GM21515 (cell line): ENCODE measurements around the gene ATP4B.

Source experiments
- ATAC-seq: cut with Tn5 transposase; IDR thresholded peaks from one replicate; pipeline ENCODE4 v1.9.1; 2021; ENCODE audit not compliant: unreplicated experiment

ATP4B gene

DNA sequence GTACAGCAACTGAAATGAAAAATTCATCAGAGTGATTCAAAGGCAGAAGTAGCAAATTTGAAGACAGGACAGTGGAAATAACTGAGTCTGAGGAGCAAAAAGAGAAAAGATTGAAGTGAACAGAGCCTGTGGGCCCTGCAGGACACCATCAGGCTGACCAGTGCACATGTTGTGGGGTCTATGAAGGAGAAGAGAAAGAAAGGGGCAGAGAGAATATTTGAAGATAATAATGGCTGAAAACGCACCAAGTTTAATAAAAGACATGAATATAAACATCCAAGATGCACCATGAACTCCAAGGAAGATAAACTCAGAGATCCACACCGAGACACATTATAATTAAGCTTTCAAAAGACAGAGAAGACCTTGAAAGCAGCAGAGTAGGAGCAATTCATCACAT is 15.4 kb downstream of the ATP4B start:
- no peak for ATAC-seq

DNA sequence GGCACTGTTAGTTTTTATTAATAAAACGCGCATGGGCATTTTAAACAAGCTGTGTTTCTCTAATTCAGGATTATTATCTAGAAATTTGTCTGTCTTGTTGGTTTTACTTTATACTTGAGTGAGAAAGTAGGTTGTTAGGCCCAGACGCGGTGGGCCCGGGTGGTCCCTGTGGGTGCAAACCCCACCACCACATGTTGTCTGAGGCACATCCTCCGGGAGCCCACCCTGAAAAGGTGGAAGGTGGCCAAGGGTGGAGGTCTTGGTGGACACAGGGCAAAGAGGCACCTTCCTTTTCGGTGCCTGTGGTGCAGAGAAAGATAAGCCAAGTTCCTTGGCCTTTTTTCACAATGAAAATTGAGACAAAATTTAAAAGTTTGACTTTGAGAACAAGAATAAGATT is 16.6 kb downstream of the ATP4B start:
- no peak for ATAC-seq

DNA sequence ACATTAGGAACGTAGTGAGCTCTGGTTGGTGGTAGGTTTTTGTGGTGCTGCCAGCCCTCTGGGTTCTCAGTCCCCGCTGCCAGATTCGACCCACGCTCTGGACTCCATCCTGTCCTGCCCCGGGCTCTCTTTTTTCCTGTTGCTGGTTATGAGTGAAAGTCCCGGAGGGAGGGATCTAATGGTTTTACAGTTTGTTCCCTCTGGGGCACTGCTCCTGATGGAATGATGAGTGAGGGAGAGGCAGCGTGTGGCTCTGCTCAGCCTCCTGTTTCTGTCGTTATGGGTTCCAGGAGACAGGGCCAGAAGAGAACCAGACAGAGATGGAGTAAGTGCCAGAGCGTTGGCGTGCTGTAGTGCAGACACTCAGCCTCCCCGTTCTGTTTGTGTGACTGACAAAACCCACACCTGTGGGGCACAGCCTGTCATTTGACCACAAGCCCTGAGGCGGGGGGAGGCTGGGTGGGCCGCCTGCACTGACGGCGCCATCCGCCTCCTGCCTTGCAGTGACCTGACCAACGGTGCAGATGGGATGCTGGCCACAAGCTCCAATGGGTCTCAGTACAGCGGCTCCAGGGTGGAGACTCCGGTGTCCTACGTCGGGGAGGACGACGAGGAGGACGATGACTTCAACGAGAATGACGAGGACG is 18.3 kb downstream of the ATP4B start:
- no peak for ATAC-seq

DNA sequence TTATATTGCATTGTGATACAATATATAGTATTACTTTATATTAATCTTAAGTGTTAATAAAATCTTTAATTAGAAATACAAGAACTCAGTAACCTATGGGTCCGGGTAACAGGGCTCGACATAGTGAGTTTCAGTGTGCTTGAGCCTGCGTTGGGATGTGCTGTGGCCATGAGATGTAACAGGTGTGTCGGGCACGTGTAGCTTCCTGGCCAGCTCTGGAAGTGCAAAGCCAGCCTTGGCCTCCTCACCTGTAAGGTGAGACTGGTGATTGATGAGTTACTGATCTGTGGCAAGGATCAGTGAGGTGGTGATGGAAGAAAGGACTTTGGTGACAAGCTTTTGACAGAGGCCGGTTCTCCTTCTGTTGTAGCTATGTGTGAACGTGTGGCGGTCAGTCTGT is 19.2 kb downstream of the ATP4B start:
- ATAC-seq = no peak

DNA sequence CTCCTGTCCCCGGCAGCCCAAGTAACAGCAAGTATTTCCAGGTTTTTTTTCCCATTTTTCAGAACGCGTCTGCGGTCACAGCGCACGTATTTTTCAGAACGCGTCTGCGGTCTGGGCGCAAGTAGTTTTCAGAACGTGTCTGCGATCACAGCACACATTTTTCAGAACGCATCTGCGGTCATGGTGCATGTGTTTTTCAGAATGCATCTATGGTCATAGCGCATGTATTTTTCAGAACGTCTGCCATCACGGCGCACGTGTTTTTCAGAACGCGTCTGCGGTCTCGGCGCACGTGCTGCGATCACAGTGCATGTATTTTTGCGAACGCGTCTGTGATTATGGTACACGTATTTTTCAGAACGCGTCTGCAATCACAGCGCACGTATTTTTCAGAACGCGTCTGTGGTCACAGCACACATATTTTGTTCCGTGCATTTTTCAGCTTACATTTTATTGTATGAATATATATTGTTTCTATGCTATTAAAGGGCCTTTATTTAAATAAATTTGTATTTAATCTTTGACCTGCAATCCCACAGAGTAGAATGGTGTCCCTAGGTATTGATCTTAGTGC is 19.7 kb downstream of the ATP4B start:
- no peak for ATAC-seq

DNA sequence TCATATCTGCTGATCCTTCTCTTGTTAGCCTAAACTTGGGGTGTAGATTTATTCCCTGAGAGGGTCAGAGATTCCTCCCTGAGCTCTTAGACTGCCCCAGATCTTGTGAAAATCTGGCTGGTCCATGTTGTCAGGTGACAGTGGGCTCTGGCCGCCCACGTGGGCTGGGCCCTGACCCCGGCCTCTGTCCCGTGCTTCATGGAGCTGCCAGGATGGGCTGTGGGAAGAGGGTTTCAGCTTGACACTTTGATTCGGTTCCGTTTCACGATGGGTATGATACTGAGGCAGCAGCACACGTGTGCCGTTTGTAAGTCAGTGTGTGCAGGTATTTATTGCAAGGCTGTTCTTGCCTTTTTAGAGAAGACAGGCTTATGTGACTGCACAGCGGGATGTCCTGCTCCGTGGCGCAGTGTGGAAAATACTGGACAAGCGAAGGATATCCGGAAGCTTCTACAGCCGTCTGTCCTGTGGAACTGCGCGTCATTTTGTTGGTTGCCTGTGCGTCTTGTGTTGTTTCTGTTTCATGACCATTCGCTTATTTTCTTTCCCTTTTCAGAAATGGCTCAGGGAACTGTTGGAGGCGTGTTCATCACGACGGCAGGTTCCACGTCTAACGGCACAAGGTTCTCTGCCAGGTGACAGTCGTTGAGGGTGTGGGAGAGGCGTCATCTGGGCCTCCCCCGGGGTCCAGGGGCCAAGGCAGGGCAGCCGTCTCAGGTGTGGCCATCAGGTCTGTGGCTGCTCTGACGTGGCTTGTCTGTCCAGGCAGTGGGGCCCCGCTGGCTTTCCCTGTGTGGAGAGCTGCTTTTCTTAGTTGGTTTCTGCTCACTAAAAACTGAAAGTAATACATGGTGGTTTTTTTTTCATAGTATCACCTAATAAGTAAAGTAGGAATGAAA is 20.5 kb downstream of the ATP4B start:
- ATAC-seq = no peak

DNA sequence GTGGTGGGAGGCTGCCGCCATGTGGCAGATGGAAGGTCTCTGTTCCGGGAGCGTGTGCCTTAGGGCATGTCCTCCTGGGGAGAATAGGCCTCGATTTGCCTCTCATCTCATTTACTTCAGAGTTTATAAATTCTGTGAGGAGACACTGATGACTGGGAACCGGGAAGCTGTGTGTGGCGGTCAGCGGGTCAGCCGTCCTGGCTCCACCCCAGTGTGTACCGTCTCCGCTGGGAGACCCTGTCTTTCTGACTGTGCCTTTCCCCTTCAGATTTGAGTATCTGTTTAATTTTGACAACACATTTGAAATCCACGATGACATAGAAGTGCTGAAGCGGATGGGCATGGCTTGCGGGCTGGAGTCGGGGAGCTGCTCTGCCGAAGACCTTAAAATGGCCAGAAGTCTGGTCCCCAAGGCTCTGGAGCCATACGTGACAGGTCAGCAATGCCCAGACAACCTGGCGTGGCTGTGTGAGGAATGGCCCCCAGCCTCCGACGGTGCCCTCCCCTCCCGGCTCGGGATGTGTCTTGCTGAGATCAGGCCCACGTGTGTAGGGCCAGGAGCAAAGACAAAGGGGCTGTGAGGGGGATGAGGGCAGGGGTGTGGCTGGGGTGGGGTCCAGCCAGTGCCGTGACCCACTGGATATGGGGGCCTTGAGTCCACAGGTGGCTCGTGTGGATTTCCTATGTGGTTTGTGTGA is 21.6 kb downstream of the ATP4B start:
- ATAC-seq = no peak

DNA sequence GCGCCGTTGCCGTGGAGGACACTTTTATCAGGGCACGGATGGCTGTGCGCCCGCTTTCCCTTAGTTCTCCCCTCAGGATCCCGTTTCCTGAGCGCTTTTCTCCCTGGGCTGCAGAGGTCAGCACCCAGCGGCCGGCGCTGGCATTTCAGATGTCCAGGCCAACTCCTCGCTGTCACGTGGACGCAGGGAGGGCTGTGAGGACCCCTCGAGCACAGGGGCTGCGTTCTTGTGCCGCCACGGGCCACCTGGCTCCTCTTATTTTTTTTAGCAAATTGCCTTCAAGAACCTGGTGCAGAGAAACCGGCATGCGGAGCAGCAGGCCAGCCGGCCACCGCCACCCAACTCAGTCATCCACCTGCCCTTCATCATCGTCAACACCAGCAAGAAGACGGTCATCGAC is 22.3 kb downstream of the ATP4B start:
- no peak for ATAC-seq

DNA sequence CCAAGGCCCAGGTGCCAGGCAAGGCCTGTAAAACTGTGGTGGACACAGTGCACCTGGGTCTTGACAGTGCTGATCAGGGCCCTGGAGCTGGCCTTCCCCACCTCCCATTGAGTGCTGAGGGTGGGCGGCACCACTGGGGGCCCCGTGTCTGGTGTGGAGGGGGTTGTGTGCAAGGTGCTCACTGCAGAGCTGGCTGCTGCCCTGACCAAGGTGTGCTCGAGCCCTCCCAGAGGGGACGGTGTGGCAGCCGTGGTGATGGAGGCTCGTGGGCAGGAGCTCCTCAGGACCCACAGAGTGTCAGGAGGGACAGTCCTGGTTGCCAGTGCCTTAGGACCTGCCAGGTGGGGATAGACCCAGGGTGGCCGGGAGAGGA is 23.0 kb downstream of the ATP4B start:
- no peak for ATAC-seq

DNA sequence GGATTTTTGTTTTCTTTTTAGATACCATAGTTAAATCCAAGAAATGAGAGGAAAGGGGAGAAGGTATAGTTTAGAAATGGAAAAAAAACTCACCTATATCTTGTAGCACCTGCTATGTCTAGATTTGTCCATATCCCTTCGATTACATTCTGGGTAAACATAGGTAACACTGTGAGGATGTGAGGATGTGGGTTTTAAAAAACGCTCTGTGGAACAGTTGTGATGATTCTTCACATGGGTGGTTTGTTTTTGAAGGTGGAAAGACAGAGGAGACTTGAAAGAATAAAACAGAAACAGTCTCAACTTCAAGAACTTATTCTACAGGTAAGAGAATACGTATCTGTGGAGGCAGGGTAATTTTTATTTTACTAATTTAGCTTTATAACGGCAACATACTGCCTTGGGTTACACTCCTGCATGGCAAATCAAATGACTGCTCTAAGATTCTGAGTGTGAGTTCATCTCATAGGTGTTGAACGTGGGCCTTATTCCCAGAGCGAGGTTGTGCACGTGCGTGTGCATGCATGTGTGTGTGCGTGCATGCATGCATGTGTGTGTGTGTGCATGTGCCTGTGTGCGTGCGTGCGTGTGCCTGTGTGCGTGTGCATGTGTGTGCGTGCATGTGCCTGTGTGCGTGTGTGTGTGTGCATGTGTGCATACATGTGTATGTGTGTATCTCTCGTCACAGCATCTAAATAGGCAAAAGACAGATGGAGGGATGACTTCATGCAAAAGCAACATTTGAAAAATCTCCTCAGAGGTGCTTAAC is 23.5 kb downstream of the ATP4B start:
- no peak for ATAC-seq

DNA sequence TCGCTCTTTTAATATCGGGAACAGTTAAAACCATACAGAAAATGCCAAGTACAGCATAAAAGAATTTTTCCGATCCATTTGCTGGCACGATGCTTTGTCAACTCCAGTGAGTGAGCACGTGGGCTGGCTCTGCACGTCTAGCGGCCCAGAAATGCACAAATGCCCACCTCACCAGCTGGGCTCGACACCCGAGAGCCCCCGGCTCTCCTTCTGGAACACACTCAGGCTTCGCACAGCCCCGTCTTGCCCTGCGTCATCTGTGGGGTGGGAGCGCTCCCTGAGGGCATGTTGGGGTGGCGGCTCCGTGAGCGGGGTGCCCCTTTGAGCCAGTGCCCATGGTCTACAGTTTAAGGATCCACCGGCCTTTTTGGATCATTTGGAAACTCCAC is 24.5 kb downstream of the ATP4B start:
- ATAC-seq = no peak

DNA sequence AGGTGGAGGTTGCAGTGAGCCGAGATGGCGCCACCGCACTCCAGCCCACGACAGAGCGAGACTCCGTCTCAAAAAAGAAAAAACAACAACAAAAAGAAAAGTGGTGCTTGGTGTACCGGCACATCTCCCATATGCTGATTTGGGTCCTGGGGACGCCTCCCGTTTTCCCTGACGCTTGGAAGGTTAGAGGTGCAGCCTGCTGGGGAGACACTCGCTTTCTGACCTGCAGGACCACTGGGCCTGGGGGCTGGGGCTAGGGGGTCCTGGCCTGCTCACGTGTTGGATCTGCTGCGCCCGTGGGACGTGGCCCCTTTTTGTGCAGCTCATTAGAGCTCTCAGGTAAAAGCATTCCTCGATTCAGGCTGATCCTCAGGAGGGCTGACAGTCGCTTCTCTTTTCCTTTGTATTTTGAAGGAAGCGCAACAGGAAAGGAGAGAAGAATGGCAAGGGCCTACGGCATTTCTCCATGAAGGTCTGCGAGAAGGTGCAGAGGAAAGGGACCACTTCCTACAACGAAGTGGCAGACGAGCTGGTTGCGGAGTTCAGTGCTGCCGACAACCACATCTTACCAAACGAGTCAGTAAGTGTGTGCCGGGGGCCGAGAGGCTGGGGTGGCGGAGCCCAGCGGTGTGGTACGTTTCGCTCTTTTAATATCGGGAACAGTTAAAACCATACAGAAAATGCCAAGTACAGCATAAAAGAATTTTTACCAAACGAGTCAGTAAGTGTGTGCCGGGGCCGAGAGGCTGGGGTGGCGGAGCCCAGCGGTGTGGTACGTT is 25.1 kb downstream of the ATP4B start:
- no peak for ATAC-seq

DNA sequence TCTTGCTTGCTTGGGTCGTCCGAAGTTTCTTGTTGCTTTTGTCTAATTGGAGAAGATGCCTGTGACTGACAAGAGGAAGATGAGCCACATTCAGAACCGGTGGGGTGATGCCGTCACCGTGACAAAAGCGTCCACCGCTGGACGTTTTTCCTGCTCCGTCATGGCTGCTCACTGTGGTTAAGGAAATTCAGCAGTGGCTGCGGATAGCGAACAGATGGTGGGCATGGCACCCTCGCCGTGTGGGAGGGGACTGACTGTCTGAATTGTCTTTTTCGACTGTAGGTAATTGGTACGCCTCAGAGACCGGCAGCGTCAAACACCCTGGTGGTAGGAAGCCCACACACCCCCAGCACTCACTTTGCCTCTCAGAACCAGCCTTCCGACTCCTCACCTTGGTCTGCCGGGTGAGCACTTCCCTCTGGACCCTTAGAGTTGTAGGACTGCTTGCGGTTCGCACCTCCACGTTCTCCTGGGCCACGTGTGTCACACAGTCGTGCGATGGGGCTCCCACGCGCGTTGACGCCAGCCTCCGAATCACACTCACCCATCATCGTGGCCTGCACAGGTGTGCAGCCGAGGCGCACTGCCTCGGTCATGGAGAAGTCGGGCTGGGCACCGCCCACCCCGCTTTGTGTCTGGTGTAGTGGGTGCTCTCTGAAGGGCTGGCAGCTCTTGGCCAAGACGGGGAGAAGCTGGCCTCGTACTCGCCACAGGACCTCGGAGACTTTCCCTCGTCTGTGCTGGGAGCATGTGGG is 26.5 kb downstream of the ATP4B start:
- no peak for ATAC-seq

DNA sequence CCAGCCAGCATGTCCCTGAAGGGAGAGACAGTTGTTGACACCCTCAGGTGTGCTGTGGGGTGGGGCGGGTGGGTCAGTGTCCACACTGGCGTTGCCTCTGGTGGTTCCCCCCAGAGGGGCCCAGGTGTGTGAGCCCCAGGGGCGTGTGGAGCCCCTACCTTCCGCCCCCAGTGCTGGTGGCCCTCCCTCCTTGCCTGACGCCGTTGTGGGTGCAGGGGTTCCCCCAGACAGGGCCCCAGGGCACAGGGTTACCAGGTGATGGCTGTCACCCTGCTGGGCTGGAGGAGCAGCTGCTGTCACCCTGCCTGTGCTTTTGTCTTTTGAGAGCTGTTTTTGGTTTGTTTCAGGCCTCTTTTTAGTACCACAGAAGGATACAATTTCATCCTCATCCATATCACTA is 27.2 kb downstream of the ATP4B start:
- no peak for ATAC-seq

DNA sequence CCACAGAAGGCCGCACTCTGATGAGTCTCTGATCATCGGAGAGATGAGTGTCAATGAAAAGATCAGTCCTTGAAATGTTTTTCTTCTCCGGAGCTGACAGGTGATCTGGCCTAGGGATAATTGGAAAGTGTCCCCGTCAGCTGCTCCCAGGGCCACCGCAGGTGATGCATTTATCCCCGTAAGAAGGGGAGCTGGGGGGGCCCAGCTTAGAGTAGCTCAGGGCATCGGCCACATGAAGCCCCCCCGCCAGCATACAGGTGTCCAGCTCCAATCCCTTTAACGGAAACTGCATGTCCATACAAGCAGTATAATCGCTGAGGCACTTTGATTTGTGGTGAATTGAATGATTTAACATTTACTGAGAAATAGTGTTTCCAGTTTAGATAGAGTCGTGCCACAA is 27.7 kb downstream of the ATP4B start:
- no peak for ATAC-seq

DNA sequence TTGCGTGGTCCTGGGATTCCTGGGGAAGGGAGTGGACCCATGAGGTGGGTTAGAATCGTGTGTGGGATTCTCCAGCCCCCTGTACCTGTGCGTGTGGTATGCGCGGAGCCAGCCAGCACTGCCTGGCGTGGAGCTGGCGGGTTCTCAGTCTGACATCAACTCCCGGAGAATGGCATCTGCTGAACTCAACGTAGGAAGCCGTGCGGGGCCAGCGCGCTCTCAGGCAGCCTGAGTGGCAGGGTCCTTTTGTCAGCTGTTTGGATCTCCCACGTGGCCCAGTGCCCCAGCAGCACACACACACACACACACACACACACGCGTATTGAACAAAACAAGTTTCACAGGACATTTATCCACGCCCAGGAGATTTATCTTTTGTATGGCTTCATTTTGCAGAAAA is 28.1 kb downstream of the ATP4B start:
- no peak for ATAC-seq

DNA sequence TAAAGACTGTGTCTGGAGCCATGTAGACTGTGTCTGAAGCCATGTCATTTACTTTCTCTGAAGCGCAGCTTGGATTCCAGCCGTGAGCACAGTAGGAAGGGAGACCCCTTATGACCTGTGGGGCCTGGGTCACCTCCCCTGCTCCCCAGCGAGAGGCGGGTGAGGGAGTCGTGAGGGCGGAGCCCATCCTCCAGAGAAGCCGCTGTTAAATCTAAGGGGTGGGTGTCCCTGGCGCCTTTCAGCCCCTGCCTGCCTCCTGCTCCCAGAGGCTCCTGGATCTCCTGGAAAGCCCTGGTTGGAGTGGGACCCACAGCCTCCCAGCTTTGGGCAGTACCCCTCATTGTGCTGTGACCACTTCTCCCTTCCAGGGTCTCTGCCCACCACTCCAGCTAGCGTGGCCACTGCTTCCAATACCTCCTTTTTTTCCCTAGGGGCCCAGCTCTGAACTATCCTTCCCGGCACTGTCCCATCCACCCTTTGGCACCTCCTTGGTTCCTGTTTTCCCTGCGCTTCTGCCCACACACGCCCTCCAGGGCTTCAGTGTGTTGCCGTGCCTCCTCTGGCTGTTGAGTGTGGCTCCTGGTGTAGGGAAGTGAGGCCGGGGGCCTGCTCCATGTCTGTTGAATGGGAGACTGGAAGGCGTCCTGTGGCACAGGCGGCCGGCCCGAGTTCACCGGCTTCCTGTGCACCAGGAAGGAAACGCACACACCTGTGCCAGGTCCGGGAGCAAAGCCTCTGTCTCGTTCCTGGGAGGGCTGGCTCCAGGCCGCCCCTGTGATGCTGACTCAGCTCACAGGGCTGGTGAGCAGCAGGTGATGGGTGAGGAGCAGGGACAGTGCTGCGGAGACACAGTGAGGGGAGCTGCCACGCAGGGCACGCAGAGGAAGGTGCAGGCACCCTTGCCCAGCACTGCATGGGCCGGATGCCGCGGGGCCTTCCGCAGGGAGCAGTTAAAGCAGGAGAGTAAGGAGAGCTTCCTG is 29.4 kb downstream of the ATP4B start:
- no peak for ATAC-seq

DNA sequence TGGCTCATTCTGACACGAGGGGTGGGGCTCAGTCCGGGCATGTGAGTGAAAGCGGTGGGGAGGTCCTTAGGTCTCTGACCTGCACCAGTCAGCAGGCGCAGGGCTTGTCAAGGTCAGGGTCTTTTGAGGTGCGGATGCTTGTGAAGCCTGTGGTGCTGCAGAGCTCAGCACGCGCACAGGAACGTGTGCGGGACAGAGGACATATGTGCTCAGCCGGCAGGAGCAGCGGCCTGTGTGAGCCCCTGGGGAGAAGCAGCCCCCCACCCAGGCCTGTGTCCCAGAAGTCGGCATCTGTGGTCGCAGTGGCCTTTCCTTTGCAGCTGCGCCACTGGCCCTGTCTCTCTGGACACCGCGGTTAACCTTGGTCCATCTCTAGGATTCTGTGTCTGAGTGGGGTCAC is 30.9 kb downstream of the ATP4B start:
- no peak for ATAC-seq
